Fibroblast of the aortic adventitia (primary cell): Measurements from ENCODE around the gene CAMSAP2. TPM values are rescaled to one million over a fixed set of nuclear protein-coding genes. Genes with fewer than 3 reads are reported as not detected.
A peak's percentile ranks its signal among the peaks of the same experiment; 100 is the strongest.

ENCODE experiments used
- DNase-seq: peaks from one replicate; pipeline ENCODE4 v3.0.0-alpha.2; 2010; ENCODE audit warnings: low read depth
- H3K4me3 ChIP-seq: 2 replicates; pipeline ENCODE4 v1.5.1; 2011; ENCODE audit warnings: low read depth, mild to moderate bottlenecking, control low read depth, low read length, moderate library complexity
- CTCF ChIP-seq: IDR thresholded peaks from 2 replicates; pipeline ENCODE4 v1.5.1; 2011; ENCODE audit warnings: mild to moderate bottlenecking, low read length, control low read depth, inconsistent platforms; ENCODE audit not compliant: insufficient read depth
- total RNA-seq: library from RNA; depleted of rRNA; stranded (reverse); fragments of >200 nt; gene quantifications from 2 replicates; pipeline ENCODE4 v1.2.3, GENCODE V29; 2012; ENCODE audit warnings: low replicate concordance

CAMSAP2 gene
- total RNA-seq, 1 donor, result 57.5 TPM

GRCh38 chr1:200837931-200838571 lies 99.4 kb downstream of the CAMSAP2 start:
- no peak overlapping the region for H3K4me3 ChIP-seq
- DNase-seq, result peak; percentile 59
- peak; percentile 15 for TF ChIP-seq CTCF

- peak; percentile 78 for DNase-seq
- no peak for TF ChIP-seq CTCF
- H3K4me3 ChIP-seq, result no peak overlapping the region
These were observed 100.2 kb downstream of the CAMSAP2 start for GRCh38 chr1:200838676-200839445.

GRCh38 chr1:200845360-200845759 lies 106.7 kb downstream of the CAMSAP2 start:
- TF ChIP-seq CTCF, result no peak
- no peak for DNase-seq
- H3K4me3 ChIP-seq, result no peak overlapping the region

GRCh38 chr1:200846398-200846797 lies 107.7 kb downstream of the CAMSAP2 start:
- H3K4me3 ChIP-seq, result no peak overlapping the region
- DNase-seq, result no peak

GRCh38 chr1:200849430-200849829 lies 110.7 kb downstream of the CAMSAP2 start:
- DNase-seq, result no peak
- no peak for TF ChIP-seq CTCF
- no peak overlapping the region for H3K4me3 ChIP-seq

More at GRCh38 chr1:200846398-200846797, 107.7 kb downstream of the CAMSAP2 start:
- no peak for TF ChIP-seq CTCF

GRCh38 chr1:200850554-200850953 lies 111.9 kb downstream of the CAMSAP2 start:
- no peak for TF ChIP-seq CTCF
- no peak for DNase-seq
- H3K4me3 ChIP-seq, result no peak overlapping the region
